DMS114 treated with DMSO at 0.1 percent for 48 hours (cell line): ENCODE results near the gene PRG3.
"Not testable (repeated sequence)": the region's sequence is repeated elsewhere in the genome, so short reads cannot be mapped to it uniquely, and the experiment has no call there.

Experiments used
- DNase-seq: peaks from one replicate; lab custom pipeline; 2025; ENCODE audit not compliant: unreplicated experiment; lab: John Stamatoyannopoulos, UW

Gene PRG3

GRCh38 chr11:57341250-57341808, 39.6 kb downstream of the PRG3 start:
- DNase-seq, result no peak

- DNase-seq, result no peak
Observed at GRCh38 chr11:57340039-57340615, 40.8 kb downstream of the PRG3 start.

GRCh38 chr11:57339328-57339727, 41.6 kb downstream of the PRG3 start:
- no peak for DNase-seq

DNA sequence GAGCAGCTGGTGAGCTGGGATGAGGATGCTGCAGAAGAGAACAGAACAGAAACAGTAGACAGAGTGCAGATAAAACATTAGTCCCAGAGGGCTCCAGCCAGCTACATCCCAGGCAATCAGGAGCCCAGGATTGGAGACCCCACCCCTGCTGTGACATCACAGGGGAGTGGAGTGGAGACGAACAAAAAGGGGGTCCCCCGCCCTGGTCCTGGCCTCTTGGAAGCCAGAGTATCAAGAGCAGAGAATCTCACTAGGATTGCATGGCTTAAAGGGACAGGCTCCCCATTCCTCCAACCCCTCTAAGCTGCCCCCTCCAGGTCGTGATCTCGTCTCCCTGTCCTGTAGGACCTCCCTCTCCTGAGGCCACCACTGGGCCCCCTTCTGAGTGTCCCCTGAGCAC, 42.8 kb downstream of the PRG3 start, which contains the start of gene P2RX3:
P2RX3 (plus strand) TSS at position 211 of the 400 bp plus-strand sequence. CDS start 199 bp downstream, outside the sequence.
- DNase-seq, result no peak

- DNase-seq, result not testable (repeated sequence)
Observed at GRCh38 chr11:57336856-57337255, 44.1 kb downstream of the PRG3 start.

DNA sequence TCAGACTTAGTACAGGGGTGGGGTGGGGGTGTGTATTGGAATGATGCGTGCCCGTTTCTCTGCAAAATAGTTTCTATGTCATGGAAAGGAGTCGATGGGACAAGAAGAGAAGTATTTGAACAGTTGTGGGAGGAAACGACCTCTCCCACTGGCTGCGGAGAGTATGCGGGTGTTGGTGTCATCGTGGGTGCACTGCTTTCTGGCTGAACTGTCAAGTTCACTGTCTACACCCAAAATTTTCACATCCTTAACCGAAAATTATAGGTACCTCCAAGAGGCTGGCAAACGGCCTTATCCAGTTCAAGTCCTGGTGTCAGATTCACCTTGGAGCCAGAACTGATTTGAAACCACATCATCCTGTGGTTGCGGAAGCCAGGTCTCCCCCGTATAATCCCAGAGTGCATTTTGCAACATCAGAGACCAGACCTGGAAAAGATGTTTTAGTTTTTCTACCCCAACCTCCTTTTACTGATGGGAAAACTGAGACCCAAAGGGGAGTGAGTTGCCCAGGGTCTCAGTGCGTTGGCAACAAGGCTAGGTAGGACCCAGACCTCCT, 44.8 kb downstream of the PRG3 start:
- no peak for DNase-seq

DNA sequence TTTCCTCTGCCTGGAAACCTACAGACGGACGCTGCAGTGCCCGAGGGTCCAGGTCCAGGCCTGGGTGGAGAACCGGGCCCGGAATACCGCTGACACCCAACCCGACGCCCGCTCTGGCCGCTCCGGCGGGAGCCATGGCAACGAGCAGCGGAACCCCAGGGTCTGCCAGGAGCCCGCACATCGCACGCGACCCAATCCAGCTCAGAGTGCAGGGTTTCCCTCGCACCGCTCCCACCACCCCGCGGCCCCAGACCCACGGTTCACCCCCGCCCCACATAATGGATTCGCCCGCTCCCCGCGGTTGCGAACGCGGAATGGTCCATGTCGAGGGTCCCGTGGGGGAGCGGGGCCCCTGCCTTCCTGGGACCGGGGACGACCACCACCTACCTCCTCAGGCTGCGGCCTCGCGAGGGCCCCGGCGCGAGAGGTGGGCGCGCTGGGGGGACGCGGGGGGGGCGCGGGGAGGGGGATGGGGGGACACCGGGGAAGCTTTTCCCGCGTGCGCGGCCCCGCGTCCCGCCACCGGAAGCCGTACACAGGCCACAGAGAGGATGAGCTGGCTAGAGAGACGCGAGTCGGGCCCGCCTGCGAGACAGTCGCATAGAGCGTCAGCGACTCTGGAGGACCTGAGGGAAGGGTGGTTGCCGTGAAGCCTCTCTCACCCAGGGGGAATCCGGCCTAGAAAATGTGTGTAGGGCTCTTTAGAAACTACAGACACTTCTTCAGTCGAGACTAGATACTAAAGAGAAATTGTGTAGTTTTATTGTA, 45.4 kb downstream of the PRG3 start, which contains the start of gene SSRP1:
SSRP1 (minus strand) TSS at position 550 of the 768 bp plus-strand sequence. CDS start 771 bp downstream, outside the sequence.
- peak; percentile 59 for DNase-seq

DNA sequence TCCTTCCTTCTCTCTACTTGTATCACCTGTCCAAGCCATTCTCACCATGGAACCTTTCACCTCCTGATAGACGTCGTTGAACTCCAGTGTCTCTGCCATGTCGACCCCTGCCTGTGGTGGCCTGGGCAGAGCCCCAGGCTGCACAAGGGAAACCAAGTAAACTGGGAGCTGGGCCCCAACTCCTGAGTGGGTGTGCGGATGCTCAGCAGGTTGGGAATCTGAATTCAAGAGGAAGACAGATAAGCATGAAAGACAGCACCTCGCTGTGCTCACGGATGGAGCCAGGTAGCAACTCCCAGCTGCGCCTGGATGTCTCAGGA, 46.0 kb downstream of the PRG3 start:
- no peak for DNase-seq

DNA sequence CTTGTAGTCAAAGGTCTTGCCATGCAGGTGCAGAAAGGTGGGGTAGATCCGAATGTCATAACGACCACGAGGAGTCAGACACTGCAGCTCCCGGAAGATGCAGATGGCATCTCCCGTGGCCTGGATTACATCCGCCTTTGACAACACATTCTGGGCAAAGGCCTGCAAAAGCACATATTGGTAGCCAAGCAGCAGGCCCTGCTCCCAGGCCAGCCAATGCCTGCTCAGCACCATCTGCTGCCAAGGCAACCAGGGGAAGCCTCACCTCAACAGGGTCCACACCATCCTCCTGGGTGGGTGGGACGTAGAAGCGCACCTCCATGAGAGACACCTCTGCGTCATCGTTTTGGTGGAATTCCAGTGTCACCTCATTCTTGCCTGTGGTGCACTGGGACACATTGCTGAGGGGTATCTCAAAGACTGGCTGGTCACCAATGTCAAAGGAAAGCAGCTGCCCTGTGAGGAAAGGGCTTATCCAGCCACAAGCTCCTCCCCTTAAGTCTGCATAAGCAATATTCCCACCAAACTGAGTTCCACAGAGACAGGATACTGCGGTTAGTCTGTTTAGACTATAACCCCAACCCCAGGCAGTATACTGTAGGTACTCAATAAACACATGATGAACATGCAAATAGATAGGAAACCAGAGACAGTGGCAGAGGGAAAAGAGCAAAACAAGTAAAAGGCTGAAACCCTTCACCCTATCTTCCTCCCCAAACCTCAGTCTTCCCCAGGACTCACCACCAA, 48.1 kb downstream of the PRG3 start:
- no peak for DNase-seq

DNA sequence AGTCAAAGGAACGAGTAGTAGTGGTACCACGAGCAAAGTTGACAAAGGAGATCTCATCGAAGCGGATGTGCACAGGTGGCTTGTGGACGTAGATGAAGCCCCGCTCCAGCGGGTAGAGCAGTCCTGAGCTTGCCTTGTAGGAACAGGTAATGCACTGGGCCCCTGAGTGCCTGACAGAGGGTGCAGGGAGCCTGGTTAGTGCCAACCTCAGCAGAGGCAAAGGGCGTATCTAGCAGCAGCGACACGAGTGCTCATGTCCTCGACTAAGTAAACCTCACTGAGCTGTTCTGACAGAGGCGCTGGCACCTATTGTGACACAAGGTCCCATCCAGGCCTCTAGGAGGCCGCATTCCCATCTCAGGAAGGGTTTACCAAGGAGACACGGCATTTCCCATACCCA, 49.2 kb downstream of the PRG3 start:
- no peak for DNase-seq

- DNase-seq, result no peak
Observed at GRCh38 chr11:57330029-57330428, 50.9 kb downstream of the PRG3 start.

- DNase-seq, result no peak
Observed at GRCh38 chr11:57327721-57328120, 53.2 kb downstream of the PRG3 start.
